Liver (tissue), 3 donors: ENCODE results near the gene HMX3.

Source experiments
- GABPA ChIP-seq, 2 donors: IDR thresholded peaks in 1 of 2; conservative IDR thresholded peaks in 1 of 2; 2 replicates each; pipeline ENCODE4 v1.6.1; 2016; ENCODE audit warnings: antibody characterized with exemption in 2 of 2, mild to moderate bottlenecking in 1 of 2, moderate library complexity in 1 of 2
- HNF4A ChIP-seq, 2 donors: conservative IDR thresholded peaks; 2 replicates each; pipeline ENCODE4 v1.6.1; 2016; ENCODE audit warnings: antibody characterized with exemption in 2 of 2, mild to moderate bottlenecking in 2 of 2
- JUND ChIP-seq, 2 donors: IDR thresholded peaks; 2 replicates each; pipeline ENCODE4 v1.6.1; 2016; ENCODE audit warnings: antibody characterized with exemption in 2 of 2
- RAD21 ChIP-seq, 2 donors: IDR thresholded peaks; 2 replicates each; pipeline ENCODE4 v1.6.1; 2016; ENCODE audit warnings: antibody characterized with exemption in 2 of 2, mild to moderate bottlenecking in 2 of 2
- RXRA ChIP-seq, 2 donors: IDR thresholded peaks; 2 replicates each; pipeline ENCODE4 v1.6.1; 2017 to 2018; ENCODE audit warnings: antibody characterized with exemption in 2 of 2, mild to moderate bottlenecking in 1 of 2
- TAF1 ChIP-seq: conservative IDR thresholded peaks from 2 replicates; pipeline ENCODE4 v1.6.1; 2016; ENCODE audit warnings: antibody characterized with exemption, mild to moderate bottlenecking
- YY1 ChIP-seq: IDR thresholded peaks from 2 replicates; pipeline ENCODE4 v1.6.1; 2016; ENCODE audit warnings: antibody characterized with exemption, mild to moderate bottlenecking
- TF ChIP-seq, protein P1 (sequence below): IDR thresholded peaks from 2 replicates; pipeline ENCODE4 v1.6.1; 2016; ENCODE audit warnings: antibody characterized with exemption, mild to moderate bottlenecking
- TF ChIP-seq, protein P2 (sequence below): fragments of 150-350 bp; IDR thresholded peaks from 2 replicates; pipeline ENCODE4 v1.5.1; 2017; ENCODE audit warnings: improper control_type of control experiment, low read depth, low read length; ENCODE audit not compliant: missing input control
- TF ChIP-seq, protein P3 (sequence below): IDR thresholded peaks from 2 replicates; pipeline ENCODE4 v1.6.1; 2016; ENCODE audit warnings: antibody characterized with exemption
- TF ChIP-seq, protein P4 (sequence below): IDR thresholded peaks from 2 replicates; pipeline ENCODE4 v1.6.1; 2016; ENCODE audit warnings: antibody characterized with exemption
- donor health status: healthy.
- donor health status: healthy.

- TF ChIP-seq, protein P1, sequence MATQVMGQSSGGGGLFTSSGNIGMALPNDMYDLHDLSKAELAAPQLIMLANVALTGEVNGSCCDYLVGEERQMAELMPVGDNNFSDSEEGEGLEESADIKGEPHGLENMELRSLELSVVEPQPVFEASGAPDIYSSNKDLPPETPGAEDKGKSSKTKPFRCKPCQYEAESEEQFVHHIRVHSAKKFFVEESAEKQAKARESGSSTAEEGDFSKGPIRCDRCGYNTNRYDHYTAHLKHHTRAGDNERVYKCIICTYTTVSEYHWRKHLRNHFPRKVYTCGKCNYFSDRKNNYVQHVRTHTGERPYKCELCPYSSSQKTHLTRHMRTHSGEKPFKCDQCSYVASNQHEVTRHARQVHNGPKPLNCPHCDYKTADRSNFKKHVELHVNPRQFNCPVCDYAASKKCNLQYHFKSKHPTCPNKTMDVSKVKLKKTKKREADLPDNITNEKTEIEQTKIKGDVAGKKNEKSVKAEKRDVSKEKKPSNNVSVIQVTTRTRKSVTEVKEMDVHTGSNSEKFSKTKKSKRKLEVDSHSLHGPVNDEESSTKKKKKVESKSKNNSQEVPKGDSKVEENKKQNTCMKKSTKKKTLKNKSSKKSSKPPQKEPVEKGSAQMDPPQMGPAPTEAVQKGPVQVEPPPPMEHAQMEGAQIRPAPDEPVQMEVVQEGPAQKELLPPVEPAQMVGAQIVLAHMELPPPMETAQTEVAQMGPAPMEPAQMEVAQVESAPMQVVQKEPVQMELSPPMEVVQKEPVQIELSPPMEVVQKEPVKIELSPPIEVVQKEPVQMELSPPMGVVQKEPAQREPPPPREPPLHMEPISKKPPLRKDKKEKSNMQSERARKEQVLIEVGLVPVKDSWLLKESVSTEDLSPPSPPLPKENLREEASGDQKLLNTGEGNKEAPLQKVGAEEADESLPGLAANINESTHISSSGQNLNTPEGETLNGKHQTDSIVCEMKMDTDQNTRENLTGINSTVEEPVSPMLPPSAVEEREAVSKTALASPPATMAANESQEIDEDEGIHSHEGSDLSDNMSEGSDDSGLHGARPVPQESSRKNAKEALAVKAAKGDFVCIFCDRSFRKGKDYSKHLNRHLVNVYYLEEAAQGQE = no peak
- TF ChIP-seq, protein P2, sequence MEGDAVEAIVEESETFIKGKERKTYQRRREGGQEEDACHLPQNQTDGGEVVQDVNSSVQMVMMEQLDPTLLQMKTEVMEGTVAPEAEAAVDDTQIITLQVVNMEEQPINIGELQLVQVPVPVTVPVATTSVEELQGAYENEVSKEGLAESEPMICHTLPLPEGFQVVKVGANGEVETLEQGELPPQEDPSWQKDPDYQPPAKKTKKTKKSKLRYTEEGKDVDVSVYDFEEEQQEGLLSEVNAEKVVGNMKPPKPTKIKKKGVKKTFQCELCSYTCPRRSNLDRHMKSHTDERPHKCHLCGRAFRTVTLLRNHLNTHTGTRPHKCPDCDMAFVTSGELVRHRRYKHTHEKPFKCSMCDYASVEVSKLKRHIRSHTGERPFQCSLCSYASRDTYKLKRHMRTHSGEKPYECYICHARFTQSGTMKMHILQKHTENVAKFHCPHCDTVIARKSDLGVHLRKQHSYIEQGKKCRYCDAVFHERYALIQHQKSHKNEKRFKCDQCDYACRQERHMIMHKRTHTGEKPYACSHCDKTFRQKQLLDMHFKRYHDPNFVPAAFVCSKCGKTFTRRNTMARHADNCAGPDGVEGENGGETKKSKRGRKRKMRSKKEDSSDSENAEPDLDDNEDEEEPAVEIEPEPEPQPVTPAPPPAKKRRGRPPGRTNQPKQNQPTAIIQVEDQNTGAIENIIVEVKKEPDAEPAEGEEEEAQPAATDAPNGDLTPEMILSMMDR = no peak
- TF ChIP-seq HNF4A (conservative IDR thresholded peaks at IDR 0.05) = no peak
- TF ChIP-seq GABPA (IDR thresholded peaks at IDR 0.05 in 1 of 2, conservative IDR thresholded peaks at IDR 0.05 in 1 of 2) = no peak
- no peak for TF ChIP-seq RXRA (IDR thresholded peaks at IDR 0.05)
- no peak for TF ChIP-seq TAF1
- TF ChIP-seq, protein P3, sequence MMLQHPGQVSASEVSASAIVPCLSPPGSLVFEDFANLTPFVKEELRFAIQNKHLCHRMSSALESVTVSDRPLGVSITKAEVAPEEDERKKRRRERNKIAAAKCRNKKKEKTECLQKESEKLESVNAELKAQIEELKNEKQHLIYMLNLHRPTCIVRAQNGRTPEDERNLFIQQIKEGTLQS = no peak
- TF ChIP-seq RAD21 (IDR thresholded peaks at IDR 0.05) = no peak
- TF ChIP-seq JUND (IDR thresholded peaks at IDR 0.05) = no peak
- TF ChIP-seq, protein P4, sequence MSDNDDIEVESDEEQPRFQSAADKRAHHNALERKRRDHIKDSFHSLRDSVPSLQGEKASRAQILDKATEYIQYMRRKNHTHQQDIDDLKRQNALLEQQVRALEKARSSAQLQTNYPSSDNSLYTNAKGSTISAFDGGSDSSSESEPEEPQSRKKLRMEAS = no peak
- TF ChIP-seq YY1 = no peak
These were observed 31.8 kb upstream of the HMX3 start for GRCh38 chr10:123103944-123104343.
